GM21447 (cell line): Measurements from ENCODE around the gene EXOC3L1.

Experiments used
- ATAC-seq: cut with Tn5 transposase; IDR thresholded peaks from one replicate; pipeline ENCODE4 v1.9.1; 2021; ENCODE audit not compliant: unreplicated experiment

EXOC3L1 gene

DNA sequence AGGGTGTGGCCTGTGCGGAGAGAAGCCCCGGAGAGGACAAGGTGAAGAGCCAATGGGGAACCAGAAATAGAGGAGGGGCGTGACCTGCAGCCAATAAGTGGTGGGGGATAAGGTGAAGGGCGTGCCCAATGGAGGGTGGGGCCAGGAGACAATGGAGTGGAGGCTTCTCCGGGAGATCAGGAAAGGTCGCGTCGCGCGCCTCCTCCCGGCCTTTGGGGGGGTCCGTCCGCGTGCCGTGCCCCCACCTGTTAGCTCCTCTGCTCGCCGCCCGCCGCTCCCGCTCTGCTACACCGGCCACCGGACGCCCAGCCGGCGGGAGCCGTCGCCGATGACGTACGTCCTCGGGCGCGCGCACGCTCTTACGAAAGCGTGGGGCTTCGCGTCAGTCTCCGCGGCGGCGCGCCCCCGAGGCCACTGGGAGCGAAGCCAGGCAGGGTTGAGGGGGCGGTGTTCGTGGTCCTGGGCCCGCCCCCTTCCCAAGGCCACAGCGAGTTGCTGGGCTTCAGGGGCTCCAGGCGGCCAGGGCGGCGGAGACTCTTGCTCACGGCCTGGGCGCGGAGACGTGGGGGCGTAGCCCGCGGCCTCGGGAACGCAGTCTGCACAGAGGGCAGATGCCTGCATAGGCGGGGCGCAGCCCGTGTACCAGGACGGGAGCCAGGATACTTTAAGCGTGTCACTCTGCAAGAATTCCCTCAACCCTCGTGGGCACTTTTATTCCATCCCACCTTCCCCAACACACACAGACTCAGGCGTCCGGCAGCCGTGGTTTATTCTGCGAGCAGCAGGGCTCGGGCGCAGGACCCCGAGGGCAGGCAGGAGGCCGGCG, 6.1 kb downstream of the EXOC3L1 start, which contains the start of gene MATCAP1:
TSS of gene MATCAP1 (minus strand) at position 337 of the 826 bp plus-strand sequence. CDS start 3,353 bp downstream, outside the sequence.
- peak; percentile 97 for ATAC-seq

DNA sequence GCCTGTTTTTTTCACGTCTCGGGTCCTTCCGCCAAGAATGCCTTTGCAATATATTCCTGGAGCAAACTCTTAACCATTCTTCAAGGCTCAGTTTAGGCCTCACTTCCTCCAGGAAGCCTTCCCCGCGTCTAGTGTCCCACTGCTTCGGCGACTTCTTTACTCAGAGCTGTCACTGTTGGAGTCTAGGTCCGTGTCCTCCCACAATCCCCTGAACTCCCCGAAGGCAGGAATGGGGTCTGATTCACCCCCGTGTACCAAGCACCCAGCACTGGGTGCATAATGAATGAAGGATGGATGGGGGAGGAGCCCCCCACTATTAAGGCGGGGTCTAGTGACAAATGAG, 6.7 kb downstream of the EXOC3L1 start:
- no peak for ATAC-seq

DNA sequence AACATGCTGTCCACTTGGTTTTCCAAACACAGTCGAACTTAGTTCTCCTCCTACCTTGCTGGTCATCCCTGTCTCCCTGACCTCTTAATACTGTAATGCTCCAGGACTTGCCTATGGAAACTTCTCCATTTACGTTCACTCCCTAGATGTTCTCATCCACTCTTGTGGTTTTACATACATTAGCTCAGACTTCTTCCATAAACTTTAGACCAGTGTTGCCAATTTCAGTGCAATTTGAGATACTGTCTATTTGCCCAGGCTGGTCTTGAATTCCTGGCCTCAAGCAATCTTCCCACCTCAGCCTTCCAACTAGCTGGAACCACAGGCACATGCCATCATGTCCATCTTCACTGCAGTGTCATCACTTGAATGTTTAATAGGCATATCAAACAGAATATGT, 7.6 kb downstream of the EXOC3L1 start:
- ATAC-seq = no peak

DNA sequence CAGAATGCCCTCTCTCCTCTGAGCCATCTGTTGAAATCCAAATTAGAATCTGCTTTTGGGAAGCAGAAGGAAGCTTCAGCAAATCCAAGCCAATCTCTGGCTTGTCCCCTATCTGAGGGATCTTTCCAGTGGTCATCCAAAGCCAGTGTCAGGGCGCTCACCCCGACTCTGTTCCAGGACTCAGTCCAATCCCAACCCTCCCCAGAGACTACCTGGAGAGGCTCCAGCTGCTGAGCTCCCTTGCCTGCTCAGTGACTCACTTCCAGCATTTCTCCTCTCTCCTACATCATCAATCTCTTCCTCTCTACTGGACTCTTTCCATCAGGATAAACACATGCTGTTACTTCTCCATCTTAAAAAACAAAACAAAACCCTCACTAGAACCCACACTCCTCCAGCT, 8.6 kb downstream of the EXOC3L1 start:
- ATAC-seq = no peak

DNA sequence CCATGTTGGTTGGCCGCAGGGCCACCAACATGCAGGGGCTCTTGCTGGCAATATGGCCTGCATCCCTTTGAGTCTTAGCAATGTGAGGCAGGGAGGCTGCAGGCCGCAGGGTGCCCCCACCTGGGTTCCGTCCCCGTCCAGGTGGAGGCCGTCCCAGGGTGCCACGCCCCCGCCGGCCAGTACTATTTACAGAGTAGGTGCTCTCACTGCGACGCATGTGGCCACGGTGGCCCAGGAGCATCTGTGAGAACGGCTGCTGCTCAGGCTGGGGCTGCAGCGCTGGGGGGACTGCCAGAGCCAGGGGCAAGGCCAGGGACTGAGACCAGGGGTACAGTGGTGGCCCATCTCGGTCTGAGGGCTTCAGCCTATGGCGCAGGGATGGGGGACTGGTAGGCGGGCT, 9.8 kb downstream of the EXOC3L1 start:
- ATAC-seq = no peak

DNA sequence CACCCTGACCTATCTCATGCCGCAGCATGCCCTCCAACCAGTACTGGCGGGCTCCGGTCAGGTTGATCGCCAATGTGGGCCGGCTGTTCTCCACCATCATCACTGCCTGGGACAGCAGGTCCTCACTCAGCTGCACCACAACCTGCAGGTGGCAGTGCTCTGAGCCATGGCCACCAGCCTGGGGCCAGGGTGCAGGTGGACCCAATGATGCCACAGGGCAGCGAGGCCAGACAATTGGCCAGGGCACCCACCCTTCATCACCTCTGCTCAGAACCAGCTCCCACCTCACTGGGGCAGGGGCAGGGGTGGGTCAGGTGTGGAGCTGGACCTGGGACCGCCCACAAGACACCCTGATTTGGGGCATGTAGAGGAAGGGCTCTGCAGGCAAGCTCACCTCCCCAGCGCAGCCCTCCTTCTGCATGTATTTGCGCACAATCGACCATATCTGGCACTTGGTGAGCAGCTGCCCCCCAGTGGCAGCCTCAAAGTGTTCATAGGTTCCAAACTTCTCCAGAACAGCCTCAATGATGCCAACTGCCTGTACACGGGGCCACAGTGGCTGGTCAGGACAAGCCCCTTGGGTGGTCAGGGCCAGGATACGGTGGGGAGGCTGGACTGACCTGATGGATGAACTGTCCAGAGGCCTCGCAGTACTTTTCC, 10.4 kb downstream of the EXOC3L1 start:
- ATAC-seq = no peak

DNA sequence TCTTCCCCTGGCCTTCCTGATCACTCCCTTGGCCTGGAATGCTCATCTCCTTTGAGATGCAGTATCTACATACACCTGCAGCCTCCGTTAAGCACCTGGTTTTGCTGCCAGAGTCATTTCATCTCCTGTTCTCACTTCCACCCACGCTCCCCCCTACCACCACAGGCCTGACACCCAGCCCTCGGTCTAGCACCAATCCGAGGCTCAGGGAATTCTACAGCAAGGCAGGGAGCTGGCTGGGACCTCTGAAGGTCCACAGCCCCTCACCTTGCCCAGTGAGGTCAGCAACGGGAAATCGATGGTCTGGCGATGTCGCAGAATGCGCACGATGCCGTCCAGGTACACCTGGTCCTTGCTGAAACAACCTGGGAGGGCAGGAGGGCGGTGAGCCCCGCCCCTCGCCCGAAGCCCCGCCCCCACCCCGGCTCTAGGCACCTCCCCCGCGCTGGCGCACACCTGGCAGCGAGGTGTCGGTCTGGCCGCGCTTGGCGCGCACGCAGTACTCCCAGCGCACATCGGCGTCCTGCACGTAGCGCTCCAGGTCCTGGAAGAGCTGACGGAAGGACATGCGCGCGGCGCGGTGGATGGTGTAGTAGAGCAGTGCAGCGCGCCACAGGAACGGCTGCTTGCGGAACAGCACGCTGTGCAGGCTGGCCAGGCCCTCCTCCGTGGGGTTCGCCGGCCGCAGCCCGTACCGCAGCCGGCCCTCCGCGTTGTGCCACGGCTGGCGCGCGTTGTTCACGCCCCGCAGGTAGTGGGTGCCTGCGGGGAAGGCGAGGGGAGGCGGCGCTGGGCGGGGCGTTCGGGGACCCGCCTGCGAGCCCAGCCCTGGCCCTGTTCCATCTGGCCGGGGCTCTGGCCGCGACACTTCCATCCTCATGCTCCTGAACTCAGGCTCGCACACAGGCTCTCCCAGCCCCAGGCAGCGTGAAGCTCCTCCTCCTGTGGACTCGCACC, 11.9 kb downstream of the EXOC3L1 start:
- ATAC-seq = no peak

DNA sequence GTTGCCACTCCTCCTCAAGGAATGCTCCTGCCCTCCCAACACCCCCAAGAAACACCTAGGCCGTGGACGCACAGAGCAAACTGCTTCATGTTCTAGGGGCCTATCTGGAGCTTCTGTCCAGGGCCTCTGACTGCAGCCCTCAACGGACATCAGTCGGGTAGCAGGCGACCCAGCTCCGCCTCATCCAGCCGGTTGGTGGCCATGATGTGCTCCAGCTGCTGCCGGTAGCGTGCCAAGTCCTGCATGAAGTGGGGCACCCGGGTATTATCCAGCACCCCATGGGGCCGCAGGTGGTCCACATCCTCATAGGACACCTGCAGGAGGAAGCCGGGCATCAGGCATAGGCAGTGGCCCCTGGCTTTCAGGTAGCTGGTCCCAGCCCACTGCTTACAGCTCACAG, 13.3 kb downstream of the EXOC3L1 start:
- ATAC-seq = no peak

DNA sequence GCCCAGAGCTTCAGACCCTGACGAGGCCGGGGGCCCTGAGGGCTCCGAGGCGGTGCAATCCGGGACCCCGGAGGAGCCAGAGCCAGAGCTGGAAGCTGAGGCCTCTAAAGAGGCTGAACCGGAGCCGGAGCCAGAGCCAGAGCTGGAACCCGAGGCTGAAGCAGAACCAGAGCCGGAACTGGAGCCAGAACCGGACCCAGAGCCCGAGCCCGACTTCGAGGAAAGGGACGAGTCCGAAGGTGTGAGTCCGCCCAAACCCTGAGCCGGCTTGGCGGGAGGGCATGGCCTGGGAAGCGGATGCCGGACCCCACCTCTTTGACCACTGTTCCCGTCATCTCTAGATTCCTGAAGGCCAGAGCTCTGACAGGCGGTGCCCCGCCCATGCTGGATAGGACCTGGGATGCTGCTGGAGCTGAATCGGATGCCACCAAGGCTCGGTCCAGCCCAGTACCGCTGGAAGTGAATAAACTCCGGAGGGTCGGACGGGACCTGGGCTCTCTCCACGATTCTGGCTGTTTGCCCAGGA, 15.2 kb downstream of the EXOC3L1 start:
- ATAC-seq = no peak

DNA sequence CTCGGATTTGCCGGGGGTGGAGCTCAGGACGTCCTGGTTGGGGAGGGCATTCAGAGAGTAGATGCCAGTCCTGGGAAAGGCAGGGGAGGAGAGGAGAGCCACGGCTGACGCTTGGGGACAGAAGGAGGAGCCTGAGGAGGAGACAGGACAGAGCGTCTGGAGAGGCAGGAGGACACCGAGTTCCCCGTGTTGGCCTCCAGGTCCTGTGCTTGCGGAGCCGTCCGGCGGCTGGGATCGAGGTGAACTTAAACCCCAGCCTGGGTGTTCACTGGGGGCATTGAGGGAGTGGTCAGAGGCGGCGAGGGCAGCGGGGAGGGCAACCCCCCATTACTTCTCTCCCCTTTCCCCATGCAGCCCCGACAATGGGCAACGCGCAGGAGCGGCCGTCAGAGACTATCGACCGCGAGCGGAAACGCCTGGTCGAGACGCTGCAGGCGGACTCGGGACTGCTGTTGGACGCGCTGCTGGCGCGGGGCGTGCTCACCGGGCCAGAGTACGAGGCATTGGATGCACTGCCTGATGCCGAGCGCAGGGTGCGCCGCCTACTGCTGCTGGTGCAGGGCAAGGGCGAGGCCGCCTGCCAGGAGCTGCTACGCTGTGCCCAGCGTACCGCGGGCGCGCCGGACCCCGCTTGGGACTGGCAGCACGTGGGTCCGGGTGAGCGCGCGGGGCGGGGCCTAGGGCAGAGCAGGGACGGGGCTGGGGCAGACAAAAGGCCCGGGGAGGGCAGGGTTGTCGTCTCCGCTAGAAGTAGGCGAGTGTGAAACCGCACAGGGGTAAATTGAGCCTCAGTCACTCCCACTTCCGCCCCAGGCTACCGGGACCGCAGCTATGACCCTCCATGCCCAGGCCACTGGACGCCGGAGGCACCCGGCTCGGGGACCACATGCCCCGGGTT, 15.9 kb downstream of the EXOC3L1 start:
- peak; percentile 34 for ATAC-seq

DNA sequence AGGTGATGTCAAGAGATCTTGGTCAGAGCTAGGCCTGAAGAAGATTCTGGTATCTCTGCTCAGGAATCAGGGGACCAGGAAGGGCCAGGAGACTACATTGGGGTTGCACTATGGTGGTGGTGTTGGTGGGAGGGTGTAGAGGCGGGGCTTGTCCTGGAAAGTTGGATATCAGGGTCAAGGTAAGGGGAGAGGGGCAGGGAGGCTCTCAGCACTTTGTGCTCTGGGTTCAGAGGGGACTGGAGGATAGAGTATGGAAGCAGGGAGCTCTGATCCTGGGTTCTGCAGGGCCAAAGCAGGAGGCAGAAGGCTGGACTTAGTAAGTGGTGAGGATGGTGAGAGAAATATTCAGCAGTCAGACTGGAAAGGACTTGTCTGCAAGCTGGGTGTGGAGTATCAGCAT, 16.6 kb downstream of the EXOC3L1 start:
- no peak for ATAC-seq

DNA sequence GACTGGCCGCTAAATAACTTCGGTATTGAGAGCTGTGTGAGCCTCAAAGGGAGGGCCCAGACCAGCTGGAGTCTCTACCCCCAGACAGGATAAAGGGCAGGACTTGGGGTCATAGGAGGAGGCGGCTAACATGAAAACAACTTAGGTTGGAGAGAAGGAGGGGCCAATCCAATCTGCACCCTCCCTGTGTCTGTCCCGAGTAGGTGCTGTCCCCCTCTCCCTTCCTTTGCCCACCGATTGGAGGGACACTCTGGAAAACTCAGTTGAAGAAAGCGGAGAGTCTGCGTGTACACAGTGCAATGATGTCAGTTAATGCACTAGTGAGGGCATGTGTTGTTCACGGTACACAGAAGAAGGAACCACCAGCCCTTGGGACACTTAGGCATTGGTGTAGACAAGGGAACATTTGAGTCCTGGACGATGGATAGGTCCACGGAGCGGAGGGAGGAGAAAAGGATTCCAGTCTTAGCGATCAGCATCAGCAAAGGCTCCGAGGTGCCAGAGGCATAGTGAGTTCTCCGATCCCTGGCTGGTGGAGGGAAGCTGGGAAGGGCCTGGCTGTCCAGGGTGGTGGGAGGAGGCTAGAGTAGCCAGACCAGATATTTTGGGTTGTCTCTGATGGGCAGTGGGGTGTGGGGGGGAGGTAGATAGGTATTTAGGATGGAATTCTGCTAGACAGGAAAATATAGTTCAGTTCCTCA, 18.8 kb downstream of the EXOC3L1 start:
- peak; percentile 3 for ATAC-seq

DNA sequence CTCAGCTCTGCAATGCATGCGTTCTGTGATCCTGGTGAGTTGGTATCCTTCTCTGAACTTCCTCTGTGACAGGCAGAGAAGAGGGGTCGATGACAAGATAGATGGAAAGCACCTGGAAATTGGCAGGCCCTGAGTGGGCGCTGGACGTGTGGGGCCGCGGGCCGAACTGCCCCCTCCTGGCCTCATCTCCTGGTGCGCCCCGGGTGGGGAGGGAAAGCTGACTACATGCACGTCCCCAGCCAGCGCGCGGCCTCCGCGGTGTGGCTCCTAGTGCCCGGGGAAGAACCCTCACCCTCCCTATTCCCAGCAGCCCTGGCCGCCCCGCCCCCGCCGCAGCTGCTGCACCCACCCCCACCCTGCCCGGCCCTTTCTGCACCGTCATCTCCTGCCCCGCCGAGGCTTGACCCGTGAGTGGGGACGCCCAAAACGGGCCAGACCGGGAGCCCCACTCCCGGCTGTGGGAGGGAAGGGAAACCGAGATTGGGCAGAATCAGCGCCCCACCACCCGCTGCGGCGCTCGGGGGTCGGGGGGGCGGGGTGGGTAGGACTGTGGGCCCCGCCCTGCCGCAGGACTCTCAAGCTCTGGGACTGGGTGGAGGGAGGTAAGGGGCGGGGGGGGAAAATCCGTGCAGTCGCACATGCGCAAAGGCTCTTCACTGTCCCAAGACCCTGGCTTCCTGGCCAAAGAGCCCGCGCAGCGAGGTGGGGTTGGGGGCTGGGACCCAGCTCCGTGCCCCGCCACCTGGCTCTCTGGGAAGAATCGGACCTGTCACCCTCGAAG, 19.6 kb downstream of the EXOC3L1 start, which contains the start of gene NOL3:
TSS of gene NOL3 (plus strand) at position 371 of the 781 bp plus-strand sequence.
- peak; percentile 40 for ATAC-seq

DNA sequence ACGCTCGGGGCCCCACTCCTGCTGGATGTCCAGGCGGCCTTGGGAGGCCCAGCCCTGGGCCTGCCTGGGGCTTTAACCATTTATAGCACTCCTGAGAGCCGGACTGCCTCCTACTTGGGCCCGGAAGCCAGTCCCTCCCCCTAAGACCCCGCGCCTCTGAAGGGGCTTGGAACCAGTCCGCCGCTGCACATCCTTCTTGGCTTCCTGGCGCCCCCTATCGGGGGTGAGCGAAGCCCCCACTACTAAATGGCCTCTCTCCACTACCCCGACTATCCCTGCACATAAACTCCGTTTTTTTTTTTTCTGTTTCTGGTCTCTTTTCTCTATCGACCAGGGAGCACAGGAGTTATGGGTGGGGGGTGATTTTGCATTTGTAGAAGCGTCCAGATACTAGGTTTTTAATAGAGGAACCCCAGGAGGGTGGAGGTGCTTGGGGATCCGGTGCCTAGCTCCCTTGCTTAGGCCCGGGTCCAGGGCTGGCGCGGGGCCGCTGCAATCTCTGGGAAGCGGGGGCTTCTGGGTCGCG, 20.2 kb downstream of the EXOC3L1 start:
- no peak for ATAC-seq

DNA sequence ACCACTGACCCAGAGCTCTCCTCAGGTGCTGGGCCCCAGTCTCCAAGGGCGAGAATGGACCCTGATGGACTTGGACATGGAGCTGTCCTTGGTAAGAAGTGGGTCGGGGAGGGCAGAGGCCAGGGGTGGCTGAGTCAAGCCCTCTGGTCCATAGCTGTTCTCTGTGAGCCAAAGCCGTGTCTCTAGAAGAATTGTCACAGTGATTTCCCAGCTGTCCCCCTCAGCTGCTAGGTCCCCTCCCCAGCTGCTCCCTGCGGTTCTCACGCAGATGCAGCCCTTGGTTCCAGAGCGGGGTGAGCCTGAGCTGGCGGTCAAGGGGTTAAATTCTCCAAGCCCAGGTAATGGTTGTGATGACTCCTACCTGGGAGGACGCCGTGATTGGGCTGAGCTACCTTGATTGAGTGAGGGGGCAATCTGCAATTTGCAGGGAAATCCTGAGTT, 20.9 kb downstream of the EXOC3L1 start:
- ATAC-seq = no peak

DNA sequence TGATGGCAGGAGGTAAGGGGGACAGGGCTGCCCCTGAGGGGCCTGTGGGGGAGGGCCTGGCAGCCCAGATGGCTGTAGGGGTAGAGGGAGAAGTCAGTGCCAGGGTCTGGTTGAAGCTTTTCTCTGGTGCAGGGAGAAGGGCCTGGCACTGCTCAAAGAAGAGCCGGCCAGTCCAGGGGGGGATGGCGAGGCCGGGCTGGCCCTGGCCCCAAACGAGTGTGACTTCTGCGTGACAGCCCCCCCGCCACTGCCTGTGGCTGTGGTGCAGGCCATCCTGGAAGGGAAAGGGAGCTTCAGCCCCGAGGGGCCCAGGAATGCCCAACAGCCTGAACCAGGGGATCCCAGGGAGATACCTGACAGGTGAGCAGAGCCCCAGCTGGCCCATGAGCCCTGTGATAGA, 22.3 kb downstream of the EXOC3L1 start:
- no peak for ATAC-seq

DNA sequence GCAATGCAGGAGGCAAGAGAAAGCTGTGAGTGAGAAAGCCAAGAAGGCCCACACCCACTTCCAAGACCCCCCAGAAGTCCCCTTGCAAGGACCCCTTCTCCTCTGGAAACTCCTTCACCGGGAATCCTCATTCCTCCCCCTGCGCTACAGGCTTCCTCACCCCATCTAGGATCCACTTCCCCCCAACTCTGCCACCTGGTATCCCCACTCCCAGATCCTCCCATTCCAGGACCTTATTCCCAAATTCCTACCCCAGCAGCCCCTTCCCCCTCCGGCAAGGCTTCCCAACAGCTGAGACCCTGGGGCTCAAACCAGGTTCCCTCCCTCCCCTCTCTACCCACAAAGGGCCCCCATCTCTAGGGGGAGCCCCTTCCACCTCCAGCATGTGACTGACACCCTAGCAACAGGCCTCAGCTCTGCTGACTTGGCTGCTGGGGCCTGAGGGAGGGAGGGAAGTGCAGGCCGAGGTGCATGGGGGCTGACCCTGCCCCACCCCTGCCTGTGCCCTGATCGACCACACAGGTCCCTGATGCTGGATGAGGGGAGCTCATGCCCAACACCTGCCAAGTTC, 23.3 kb downstream of the EXOC3L1 start:
- ATAC-seq = no peak

DNA sequence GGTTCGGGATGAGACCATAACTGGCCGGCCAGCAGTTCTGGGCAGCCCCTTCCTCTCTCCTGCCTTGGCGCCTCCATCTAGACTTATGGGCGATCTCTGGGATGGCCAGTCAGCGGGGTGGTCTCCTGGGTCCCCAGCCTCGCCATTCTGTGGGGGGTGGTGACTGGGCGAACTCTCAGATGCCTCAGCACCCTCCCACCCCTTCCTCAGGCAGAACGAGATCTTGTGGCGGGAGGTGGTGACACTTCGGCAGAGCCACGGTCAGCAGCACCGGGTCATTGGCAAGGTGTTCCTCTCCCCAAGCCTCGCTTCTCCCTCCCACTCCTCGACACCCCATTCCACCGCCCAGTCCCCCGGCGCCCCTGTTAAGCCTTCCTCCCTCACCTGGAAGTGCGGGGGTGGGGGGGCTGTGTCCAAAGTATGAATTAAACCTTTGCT, 23.8 kb downstream of the EXOC3L1 start:
- no peak for ATAC-seq
